NCI-H1417 (cell line): ENCODE data around the gene EIF3C.
"Not testable (repeated sequence)": the region's sequence is repeated elsewhere in the genome, so short reads cannot be mapped to it uniquely, and the experiment has no call there.

Experiments used
- DNase-seq, 3 experiments: peaks; one replicate each; lab custom pipeline; 2025; lab: John Stamatoyannopoulos, UW

EIF3C gene, protein sequence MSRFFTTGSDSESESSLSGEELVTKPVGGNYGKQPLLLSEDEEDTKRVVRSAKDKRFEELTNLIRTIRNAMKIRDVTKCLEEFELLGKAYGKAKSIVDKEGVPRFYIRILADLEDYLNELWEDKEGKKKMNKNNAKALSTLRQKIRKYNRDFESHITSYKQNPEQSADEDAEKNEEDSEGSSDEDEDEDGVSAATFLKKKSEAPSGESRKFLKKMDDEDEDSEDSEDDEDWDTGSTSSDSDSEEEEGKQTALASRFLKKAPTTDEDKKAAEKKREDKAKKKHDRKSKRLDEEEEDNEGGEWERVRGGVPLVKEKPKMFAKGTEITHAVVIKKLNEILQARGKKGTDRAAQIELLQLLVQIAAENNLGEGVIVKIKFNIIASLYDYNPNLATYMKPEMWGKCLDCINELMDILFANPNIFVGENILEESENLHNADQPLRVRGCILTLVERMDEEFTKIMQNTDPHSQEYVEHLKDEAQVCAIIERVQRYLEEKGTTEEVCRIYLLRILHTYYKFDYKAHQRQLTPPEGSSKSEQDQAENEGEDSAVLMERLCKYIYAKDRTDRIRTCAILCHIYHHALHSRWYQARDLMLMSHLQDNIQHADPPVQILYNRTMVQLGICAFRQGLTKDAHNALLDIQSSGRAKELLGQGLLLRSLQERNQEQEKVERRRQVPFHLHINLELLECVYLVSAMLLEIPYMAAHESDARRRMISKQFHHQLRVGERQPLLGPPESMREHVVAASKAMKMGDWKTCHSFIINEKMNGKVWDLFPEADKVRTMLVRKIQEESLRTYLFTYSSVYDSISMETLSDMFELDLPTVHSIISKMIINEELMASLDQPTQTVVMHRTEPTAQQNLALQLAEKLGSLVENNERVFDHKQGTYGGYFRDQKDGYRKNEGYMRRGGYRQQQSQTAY

DNA sequence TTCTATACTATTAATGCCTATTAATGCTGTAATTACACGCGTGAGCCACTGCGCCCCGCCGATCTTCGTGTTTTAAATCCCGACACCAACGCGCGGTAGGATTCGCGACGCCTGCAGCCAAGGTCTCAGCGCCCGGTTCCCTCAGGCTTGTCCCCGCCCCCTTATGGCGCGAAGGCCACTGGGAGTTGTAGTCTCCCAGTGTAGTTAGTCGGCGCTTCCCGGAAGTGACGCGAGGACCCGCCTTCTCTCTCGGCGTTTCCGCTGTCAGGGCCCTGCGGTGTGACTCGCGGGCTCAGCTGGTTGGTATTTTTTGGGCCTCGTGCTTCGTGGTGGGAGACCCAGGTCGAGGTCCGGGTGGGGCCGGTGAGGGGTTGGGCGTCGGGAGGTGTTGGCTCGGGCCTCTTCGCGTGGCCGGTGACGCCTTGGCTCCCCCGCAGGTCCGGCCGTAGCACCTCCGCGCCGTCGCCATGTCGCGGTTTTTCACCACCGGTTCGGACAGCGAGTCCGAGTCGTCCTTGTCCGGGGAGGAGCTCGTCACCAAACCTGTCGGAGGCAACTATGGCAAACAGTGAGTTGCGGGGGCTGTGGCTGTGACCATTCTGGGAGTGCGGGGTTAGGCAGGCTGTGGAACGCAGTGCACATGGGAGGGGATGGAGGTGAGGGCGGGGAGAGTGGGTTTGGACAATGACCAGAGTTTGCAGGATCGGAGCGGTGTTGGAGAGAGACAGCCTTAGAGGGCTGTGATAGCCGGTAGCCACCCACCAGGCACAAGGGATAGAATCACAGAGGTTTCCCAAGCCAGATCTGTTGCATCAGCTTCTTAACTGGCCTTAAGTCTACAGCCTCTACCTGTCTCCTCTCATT lies at the start of gene EIF3C:
Gene EIF3C (plus strand): TSS at position 245 of the 864 bp plus-strand sequence. CDS start 223 bp downstream, at position 468.
- not testable (repeated sequence) for DNase-seq

DNA sequence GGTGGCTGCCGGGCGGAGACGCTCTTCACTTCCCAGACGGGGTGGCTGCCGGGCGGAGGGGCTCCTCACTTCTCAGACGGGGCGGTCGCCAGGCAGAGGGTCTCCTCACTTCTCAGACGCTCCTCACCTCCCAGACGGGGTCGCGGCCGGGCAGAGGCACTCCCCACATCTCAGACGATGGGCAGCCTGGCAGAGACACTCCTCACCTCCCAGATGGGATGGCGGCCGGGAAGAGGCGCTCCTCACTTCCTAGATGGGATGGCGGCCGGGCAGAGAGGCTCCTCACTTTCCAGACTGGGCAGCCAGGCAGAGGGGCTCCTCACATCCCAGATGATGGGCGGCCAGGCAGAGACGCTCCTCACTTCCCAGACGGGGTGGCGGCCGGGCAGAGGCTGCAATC lies 45.0 kb upstream of the EIF3C start:
- not testable (repeated sequence) for DNase-seq

DNA sequence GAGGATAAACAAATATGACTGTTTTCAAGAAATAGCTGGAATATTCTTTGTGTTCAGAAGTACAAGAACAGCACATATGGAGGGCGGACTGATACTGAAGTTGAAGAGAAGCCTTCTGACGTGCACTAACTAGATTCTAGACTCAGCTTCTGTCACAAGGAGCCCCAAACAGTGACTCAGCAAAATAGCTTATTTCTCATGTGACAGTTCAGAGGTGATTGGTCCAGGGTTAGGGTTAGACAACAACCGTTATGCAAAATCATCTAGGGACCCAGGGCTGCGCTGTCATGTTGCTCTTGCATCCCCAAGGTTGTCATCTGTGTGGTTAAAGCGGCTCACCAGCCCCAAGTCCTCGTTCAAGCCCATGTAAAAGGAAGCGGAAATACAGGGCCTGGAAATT lies 43.8 kb upstream of the EIF3C start:
- DNase-seq = not testable (repeated sequence)

DNA sequence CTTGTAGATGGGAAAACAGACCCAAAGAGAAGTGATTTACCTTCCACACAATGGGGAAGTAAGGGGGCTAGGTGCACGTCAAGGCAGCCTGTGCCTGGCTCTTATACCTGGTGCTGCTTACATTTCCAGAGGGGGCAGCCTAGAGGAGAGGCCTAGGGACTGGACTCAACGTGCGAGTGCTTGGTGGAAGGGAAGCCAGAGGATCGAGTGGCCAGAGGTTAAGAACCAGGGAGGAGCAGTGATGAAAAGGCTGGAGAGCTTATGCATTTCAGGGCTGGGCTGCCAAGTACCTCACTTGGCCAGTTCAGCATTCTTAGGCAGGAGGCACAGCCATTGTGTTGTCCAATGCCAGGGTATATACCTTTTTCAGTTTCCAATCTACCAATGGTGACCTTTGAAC lies 43.1 kb upstream of the EIF3C start:
- DNase-seq = not testable (repeated sequence)

DNA sequence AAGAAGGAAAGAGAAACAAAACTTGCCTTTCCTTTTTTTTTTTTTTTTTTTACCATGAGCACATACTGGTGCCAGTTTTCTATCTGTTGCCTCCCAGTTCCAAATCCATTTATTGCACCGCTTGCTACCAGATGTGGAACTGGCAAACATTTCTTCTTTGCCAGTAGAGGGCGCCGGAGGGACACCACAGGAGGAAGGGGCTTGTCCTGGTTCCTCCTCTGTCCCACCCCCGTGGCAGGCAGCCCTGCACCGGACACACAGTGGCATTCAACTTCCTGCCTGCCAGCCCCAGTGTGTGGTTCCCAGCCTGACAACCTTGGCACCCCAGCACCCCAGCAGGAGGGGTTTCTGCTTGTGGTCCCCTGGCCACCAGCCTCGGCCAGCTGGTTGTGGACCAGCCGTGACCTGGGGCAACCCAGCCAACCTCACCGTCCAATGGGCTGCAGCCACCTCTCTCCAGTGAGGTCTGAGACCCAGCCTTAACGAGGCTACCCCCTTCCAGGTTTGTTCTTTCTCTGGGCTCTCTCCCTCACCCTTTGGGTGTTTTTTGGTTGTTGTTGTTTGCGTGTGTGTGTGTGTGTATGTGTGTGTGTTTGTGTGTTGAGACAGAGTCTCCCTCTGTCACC lies 22.8 kb upstream of the EIF3C start:
- DNase-seq = not testable (repeated sequence)

DNA sequence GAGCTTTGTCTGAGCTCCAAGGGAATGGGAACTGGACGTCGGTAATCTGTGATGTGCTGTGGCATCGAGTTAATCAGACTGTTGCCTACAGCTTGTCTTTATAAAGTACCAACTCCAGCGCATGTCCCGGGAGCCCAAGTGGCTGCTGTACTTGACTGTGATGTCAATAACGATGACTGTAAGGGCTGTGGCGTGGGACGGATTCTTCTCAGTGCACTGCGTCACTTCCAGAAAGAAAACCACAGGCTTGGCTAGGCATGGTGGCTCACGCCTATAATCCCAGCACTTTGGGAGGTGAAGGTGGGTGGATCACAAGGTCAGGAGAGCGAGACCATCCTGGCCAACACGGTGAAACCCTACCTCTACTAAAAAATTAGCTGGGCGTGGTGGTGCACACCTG lies 21.8 kb upstream of the EIF3C start:
- not testable (repeated sequence) for DNase-seq

DNA sequence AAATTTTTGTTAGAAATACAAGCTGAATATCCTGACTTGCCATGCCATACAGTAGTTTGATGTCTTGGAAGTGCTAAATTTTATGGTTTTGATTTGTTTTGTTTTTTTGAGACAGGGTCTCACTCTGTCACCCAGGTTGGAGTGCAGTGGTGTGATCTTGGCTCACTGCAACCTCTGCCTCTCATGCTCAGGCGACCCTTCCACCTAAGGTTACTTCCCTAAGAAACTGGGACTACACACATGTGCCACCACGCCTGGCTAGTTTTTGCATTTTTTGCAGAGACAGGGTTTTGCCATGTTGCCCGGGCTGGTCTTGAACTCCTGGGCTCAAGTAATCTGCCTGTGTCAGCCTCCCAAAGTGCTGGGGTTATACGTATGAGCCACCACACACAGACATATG lies 19.5 kb upstream of the EIF3C start:
- DNase-seq = not testable (repeated sequence)

DNA sequence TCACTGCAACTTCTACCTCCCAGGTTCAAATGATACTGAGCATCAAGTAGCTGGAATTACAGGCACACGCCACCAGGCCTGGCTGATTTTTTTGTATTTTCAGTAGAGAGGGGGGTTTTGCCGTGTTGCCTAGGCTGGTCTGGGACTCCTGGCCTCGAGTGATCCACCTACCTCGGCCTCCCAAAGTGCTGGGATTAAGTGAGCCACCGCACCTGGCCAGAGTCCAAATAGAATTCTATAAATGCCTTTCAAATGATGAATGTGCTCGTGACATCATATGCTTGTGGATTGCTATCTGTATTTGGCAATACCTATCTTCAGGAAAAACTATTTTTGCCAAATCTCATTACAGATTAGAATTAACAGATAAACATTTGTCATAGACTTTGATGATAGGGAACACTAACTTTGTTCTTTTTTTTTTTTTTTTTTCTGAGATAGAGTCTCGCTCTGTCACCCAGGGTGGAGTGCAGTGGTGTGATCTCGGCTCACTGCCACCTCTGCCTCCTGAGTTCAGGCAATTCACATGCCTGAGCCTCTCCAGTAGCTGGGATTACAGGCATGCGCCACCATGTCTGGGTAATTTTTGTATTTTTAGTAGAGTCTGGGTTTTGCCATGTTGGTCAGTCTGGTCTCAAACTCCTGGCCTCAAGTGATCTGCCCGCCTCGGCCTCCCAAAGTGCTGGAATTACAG lies 17.9 kb upstream of the EIF3C start:
- not testable (repeated sequence) for DNase-seq

DNA sequence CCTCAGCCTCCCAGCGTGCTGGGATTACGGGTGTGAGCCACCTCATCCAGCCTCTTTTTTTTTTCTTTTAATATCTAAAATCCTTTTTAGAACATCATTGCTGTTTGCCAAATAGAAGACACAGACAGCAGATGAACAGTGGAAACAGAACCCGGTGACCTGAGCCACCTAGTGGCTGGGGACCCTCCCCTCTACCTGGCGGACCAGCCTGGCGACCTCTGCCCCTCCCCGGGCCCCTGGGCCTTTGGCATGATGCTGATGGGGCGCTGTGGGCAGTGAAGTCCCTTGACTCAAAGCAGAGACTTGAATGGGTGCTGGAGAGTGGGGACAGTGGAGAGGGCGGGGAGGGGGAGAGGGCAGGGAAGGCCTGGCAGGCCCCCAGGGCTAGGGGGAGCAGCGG lies 11.5 kb upstream of the EIF3C start:
- not testable (repeated sequence) for DNase-seq

DNA sequence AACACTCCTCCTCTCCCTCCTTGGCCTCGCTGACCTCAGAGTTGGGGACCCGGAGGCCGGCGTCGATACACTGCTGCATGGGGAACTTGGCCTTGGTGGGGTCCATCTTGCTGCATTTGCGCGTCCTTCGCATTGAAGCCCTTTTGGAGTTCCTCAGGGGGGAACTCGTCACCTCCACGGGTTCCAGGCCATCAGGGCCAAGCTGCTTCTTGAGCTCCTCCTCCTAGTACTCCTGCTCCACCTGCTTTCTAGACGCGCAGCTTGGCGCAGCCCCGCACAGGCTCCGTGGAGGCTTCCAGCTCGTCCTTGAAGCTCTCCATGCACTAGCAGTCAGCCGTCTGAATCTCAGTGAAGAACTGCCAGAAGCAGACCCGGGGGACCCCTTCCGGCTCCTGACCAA lies 10.9 kb upstream of the EIF3C start:
- not testable (repeated sequence) for DNase-seq

DNA sequence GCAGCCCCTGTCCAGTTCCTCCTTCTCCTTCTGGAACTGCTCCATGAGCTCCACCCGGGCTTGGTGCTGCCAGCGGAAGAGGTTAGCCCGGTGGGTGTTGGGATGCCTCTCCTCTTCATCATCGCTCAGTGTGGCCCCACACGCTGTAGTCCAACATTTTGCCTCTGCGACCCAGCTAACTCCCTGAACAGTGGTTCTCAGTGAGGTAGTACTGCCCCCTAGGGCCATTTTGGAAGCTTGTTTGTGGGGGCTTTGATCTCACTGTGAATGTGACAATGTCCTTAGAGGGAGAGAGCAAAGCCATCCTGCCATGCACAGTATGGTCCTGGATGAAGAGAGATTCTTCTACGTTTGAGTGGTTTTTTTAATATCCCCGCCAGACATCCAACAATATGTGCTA lies 9.9 kb upstream of the EIF3C start:
- not testable (repeated sequence) for DNase-seq

DNA sequence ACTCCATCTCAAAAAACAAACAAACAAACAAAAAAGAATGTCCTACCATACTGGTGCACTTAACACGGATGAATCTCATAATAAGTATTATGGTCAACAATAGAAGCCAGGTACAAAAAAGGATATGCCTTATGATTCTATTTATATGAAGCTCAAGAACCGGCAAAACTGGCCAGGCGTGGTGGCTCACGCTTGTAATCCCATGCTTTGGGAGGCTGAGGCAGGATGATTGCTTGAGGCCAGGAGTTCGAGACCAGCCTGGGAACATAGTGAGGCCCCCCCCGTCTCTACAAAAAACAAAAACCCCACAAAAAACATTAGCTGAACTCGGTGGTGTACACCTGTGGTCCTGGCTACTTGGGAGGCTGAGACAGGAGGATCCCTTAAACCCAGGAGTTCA lies 7.0 kb upstream of the EIF3C start:
- DNase-seq = not testable (repeated sequence)

DNA sequence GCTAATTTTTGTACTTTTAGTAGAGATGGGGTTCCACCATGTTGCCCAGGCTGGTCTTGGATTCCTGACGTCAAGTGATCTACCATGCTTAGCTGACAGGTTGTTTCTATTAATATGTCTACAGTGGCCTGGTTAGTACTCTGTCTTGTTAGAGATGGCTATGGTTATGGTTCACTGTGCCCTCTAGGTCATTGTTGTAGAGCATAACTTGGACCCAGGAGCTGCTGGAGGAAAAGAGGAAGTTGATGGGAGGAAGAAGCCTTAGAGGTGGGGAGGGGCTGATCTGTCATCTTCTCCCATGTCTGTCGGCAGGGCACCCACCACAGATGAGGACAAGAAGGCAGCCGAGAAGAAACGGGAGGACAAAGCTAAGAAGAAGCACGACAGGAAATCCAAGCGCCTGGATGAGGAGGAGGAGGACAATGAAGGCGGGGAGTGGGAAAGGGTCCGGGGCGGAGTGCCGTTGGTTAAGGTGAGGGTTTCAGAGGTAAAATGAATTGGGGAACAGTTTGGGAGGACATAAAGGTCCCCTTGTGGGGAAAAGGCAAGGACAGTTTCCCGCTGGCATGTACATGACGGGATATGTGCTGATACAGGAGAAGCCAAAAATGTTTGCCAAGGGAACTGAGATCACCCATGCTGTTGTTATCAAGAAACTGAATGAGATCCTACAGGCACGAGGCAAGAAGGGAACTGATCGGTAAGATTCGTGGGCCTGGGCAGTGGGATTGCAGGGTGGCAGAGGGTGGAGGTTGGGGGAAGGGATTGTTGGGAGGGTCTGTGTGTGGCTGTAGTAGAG lies 11.8 kb downstream of the EIF3C start:
- DNase-seq = not testable (repeated sequence)

DNA sequence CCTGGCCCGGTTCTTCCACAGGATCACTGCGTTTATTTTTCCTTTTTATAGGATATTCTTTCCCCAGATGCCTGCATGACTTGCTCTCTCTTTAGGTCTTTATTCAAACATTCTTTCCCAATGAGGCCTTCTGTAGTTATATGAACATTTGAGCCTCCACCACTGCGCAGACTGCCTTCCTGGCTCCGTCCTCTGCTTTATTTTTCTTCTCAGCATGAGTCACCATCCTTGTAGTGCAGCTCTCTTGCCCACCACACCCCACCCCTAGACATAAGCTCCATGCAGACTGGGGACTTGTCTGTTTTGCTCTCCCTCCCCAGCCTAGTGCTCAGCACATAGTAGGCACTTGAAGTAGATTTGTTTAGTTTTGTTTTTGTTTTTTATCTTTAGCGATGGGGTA lies 20.0 kb downstream of the EIF3C start:
- DNase-seq = not testable (repeated sequence)

DNA sequence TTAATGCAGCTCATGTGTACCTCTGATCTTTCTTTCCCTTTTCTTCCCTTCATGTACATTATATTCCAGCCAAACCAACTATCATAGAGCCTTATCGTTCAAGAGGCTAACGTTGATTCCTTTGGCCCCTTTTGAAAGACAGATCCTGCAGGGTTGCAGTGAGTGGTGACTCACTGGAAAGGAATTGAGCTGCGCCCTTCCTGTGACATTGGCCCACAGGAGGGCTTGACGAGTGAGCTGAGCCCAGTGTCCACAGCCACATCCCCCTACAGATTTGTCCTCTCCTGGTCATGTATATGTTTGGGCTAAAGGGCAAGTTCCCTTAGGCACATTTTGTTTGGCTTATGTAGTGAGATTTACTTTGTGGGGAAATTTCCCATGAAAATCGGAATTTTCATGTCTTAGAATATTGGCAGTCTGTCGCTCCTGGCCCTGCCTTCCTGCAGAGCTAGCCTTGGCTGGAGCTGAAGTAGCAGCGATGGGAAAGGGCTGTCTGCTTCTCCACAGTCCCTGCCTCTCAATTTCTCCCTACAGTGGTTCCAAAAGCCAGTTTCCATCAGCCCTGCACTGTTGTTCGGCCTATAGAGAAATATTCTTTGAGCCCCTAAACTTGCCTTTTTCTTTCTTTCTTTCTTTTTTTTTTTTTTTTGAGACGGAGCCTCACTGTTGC lies 21.3 kb downstream of the EIF3C start:
- not testable (repeated sequence) for DNase-seq

DNA sequence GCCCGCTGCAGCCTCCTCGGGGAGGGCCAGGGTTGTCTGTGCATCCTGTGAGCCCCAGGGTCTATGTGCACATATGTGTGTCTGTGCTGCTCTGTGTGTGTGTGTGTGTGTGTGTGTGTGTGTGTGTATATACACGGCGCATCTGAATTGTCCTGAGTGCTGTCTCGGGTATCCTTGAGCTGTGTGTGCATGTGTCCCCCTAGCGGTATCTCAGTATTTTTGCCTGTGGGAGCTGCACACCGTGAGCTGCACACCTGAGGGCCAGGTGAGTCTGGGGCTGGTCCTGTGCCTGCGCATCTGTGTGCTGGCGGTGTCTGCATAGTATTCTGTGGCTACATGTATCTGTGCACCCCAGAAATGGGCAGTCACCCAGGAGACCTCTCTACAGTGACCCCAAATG lies 28.5 kb downstream of the EIF3C start:
- DNase-seq = not testable (repeated sequence)

DNA sequence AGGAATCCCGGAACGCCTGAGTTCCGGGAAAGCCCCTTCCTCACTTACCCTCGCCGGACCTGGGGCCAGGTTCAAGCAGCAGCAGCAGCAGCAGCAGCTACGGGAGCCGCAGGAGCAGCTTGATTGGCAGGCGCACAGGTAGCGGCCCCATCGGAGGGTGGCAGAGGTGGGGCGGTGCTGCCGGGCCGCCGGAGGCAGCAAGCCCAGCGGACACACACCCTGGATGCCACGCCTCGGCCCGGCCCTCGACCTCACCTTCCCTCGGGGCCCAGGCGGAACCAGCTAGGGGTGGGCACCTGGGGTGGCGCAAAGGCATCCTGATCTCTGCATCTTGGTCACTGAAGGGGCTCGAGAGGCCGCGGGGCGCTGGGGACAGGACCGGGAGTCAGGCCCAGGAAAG lies 29.4 kb downstream of the EIF3C start:
- DNase-seq = not testable (repeated sequence)

DNA sequence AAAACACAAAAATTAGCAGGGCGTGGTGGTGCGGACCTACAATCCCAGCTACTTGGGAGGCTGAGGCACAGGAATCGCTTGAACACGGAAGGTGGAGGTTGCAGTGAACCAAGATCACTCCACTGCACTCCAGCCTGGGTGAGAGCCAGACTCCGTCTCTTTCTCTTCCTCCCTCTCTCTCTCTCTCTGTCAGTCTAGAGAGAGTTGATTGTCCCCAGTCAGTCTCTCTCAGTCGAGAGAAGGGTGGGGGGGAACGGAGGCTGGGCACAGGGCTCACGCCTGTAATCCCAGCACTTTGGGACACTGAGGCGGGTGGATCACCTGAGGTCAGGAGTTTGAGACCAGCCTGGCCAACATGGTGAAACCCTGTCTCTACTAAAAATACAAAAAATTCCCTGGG lies 30.0 kb downstream of the EIF3C start:
- DNase-seq = not testable (repeated sequence)
